ENCODE results near the gene PIGL.

DNA sequence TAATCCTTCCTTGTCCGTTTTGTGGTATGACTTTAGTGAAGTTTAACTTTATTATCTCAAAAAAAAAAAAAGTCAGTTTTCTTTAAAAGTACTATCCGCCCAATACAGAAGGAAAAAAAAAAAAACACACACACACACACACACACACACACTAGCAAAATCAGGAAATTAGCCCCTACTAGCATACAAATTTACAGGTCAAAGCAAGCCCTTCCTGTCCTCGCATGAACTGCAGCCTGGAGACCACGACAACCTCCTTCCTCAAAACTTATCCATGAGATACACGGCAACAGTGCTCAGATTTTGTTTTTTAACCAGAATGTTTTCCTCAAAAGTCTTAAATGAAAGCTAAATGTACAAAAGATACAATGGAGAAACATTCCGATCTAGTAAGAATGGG, 17.9 kb upstream of the PIGL start:
- TF ChIP-seq, protein P1, sequence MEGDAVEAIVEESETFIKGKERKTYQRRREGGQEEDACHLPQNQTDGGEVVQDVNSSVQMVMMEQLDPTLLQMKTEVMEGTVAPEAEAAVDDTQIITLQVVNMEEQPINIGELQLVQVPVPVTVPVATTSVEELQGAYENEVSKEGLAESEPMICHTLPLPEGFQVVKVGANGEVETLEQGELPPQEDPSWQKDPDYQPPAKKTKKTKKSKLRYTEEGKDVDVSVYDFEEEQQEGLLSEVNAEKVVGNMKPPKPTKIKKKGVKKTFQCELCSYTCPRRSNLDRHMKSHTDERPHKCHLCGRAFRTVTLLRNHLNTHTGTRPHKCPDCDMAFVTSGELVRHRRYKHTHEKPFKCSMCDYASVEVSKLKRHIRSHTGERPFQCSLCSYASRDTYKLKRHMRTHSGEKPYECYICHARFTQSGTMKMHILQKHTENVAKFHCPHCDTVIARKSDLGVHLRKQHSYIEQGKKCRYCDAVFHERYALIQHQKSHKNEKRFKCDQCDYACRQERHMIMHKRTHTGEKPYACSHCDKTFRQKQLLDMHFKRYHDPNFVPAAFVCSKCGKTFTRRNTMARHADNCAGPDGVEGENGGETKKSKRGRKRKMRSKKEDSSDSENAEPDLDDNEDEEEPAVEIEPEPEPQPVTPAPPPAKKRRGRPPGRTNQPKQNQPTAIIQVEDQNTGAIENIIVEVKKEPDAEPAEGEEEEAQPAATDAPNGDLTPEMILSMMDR (IDR thresholded peaks at IDR 0.05), result no peak
- no peak for TF ChIP-seq POLR2A (IDR thresholded peaks at IDR 0.05)

Measured in tibial nerve (tissue), 3 donors.